IPS-NIHi11 (cell line): ENCODE data around the gene JCHAIN.
A peak's percentile ranks its signal among the peaks of the same experiment; 100 is the strongest.
"Not testable (repeated sequence)": the region's sequence is repeated elsewhere in the genome, so short reads cannot be mapped to it uniquely, and the experiment has no call there.

Source experiments
- DNase-seq: peaks from one replicate; pipeline ENCODE4 v3.0.0; 2012; ENCODE audit warnings: mixed read lengths, low spot score

The JCHAIN gene

GRCh38 chr4:70688795-70689231 is 22.5 kb upstream of the JCHAIN start:
- DNase-seq = no peak

- DNase-seq = peak; percentile 92
These were observed 21.8 kb upstream of the JCHAIN start, which contains the start of gene UTP3 for GRCh38 chr4:70687821-70688794. UTP3 (plus strand) TSS chr4:70688532; CDS start chr4:70688678, 146 bp downstream.

GRCh38 chr4:70687392-70687791 is 21.1 kb upstream of the JCHAIN start:
- DNase-seq = no peak

- DNase-seq = not testable (repeated sequence)
These were observed 15.8 kb upstream of the JCHAIN start for GRCh38 chr4:70682142-70682541.

GRCh38 chr4:70681704-70682103 is 15.4 kb upstream of the JCHAIN start:
- no peak for DNase-seq

- no peak for DNase-seq
These were observed 14.6 kb upstream of the JCHAIN start for GRCh38 chr4:70680934-70681333.

GRCh38 chr4:70678383-70678999 is 12.2 kb upstream of the JCHAIN start:
- no peak for DNase-seq

GRCh38 chr4:70676554-70677090 is 10.3 kb upstream of the JCHAIN start:
- no peak for DNase-seq

GRCh38 chr4:70674731-70675130 is 8.4 kb upstream of the JCHAIN start:
- no peak for DNase-seq

- DNase-seq = no peak
These were observed 7.9 kb upstream of the JCHAIN start for GRCh38 chr4:70674191-70674590.

GRCh38 chr4:70671091-70671490 is 4.8 kb upstream of the JCHAIN start:
- no peak for DNase-seq

- DNase-seq = no peak
These were observed 4.2 kb upstream of the JCHAIN start for GRCh38 chr4:70670332-70671014.

- no peak for DNase-seq
These were observed 1.6 kb upstream of the JCHAIN start for GRCh38 chr4:70667740-70668535.

GRCh38 chr4:70661309-70661922 is 4.9 kb downstream of the JCHAIN start:
- not testable (repeated sequence) for DNase-seq

GRCh38 chr4:70660106-70660505 is 6.2 kb downstream of the JCHAIN start:
- no peak for DNase-seq

- no peak for DNase-seq
These were observed 7.9 kb downstream of the JCHAIN start for GRCh38 chr4:70658418-70658817.

GRCh38 chr4:70657326-70657725 is 9.0 kb downstream of the JCHAIN start:
- no peak for DNase-seq

GRCh38 chr4:70654605-70655011 is 11.7 kb downstream of the JCHAIN start:
- DNase-seq = no peak

- peak; percentile 39 for DNase-seq
These were observed 14.3 kb downstream of the JCHAIN start for GRCh38 chr4:70651864-70652506.

GRCh38 chr4:70650741-70651140 is 15.6 kb downstream of the JCHAIN start:
- not testable (repeated sequence) for DNase-seq
